Pancreas (tissue), 10 donors: ENCODE measurements around the gene RBM10. TPM values are rescaled to one million over a fixed set of nuclear protein-coding genes. Genes with fewer than 3 reads are reported as not detected.

ENCODE experiments used
- ATAC-seq, 4 donors: fragments of 200-7000 bp; cut with Tn5 transposase; one replicate each; pipeline versions ENCODE4 v1.8.0 to v1.9.1; 2020; ENCODE audit warnings: mild to moderate bottlenecking in 4 of 4, moderate library complexity in 4 of 4
- DNase-seq, 6 donors: peaks; one replicate each; pipeline ENCODE4 v3.0.0-alpha.2; 2020
- FAIRE-seq: peaks from 2 replicates; lab custom pipeline; 2012; peaks lifted over from hg19 to GRCh38; lab: Jason Lieb, UNC
- H3K27ac ChIP-seq, 4 donors: fragments of 200-600 bp; sonication (generic); 1 replicate in 3 of 4; 2 replicates in 1 of 4; pipeline versions ENCODE4 v1.5.0 to v1.8.0; 2020
- H3K27me3 ChIP-seq, 4 donors: fragments of 200-600 bp; one replicate each; pipeline ENCODE4 v1.8.0; 2021
- H3K36me3 ChIP-seq, 3 donors: fragments of 200-600 bp; sonication (generic) in 1 of 3; one replicate each; pipeline versions ENCODE4 v1.5.0 to v1.8.0; 2020 to 2021
- H3K4me1 ChIP-seq, 3 donors: fragments of 200-600 bp; one replicate each; pipeline ENCODE4 v1.8.0; 2021
- H3K4me3 ChIP-seq, 4 donors: fragments of 200-600 bp; sonication (generic) in 2 of 4; one replicate each; pipeline versions ENCODE4 v1.5.0 to v1.8.0; 2020 to 2021
- H3K9me3 ChIP-seq, 4 donors: fragments of 200-600 bp; one replicate each; pipeline ENCODE4 v1.8.0; 2021
- CTCF ChIP-seq, 4 donors: fragments of 200-600 bp; sonication (generic) in 3 of 4; IDR thresholded peaks; one replicate each; pipeline versions ENCODE4 v1.5.0 to v1.8.0; 2021; ENCODE audit warnings: antibody characterized with exemption in 4 of 4
- WGBS, 2 donors: extraction: QIAGEN DNeasy Blood & Tissue Kit; methylation state at CpG; one replicate each; pipeline ENCODE4 v1.1.7; 2013; 5-methylcytosine and 5-hydroxymethylcytosine counted together
- intact Hi-C, 3 donors: fragments of 100-400 bp; cut with DNase I; formaldehyde crosslinking; loops; one replicate each; pipeline versions ENCODE4 v1.11.1 to v1.14.2; 2022
- polyA plus RNA-seq, 2 donors: library from polyadenylated mRNA; stranded (reverse); fragments of 200-250 nt; gene quantifications; one replicate each; pipeline ENCODE4 v1.2.3, GENCODE V29; 2013
- total RNA-seq, 6 donors: library from RNA; stranded (reverse); fragmentation: NEBNext Ultra II Directional in 4 of 6; extraction: Animal tissue kit (Norgen Biotek cat#: 25700) in 4 of 6; gene quantifications; one replicate each; pipeline versions ENCODE4 v1.2.1 to v1.2.4, GENCODE V29; 2021 to 2023
- donor health status: healthy with polysubstance abuse.
- donor health status: DM: no; HTN: no; CAD: no; lungs with moderate emphysema.
- donor health status: DM: no; HTN: no; CAD: no.
- donor health status: control.
- donor health status: control.
- donor health status: Bipolar disorder and iron deficiency.
- donor health status: DM: yes; HTN: yes; CAD: no.
- donor health status: DM: no; HTN: no; CAD: no.
- donor health status: DM: no; HTN: no; CAD: no.
- donor health status: DM: yes; HTN: yes; CAD: no.

The RBM10 gene
- total and polyA plus RNA-seq, 8 donors, result 13.3 to 42.0 (median 21.3) TPM

GRCh38 chrX:47224266-47224895, 79.4 kb downstream of the RBM10 start:
- ATAC-seq, result no peak
- WGBS, 2 donors, result 89 to 94% methylated on average over 17 of the region's 17 CpGs
- Histone ChIP-seq H3K27ac (no peak overlapping the region), H3K4me1 (peaks cover 0 to 6% (median 0%) of the 10 kb centered on the region in 3 donors), H3K4me3 (no peak overlapping the region), H3K36me3 (peaks cover 0 to 35% (median 5%) of the 10 kb centered on the region in 3 donors), H3K9me3 (no peaks in the 10 kb centered on the region), H3K27me3 (no peaks in the 10 kb centered on the region)
- DNase-seq, result peak in 2 of 6 donors; percentile 35 to 51
- no peak for TF ChIP-seq CTCF (IDR thresholded peaks at IDR 0.05)
- intact Hi-C loops, result no loop called here
- no peak for FAIRE-seq

- H3K27me3 ChIP-seq, result no peaks in the 10 kb centered on the region
- FAIRE-seq (no peak), DNase-seq (peak in 2 of 6 donors; percentile 20 to 34), ATAC-seq (no peak)
- no peak overlapping the region for H3K27ac ChIP-seq
- no peaks in the 10 kb centered on the region for H3K9me3 ChIP-seq
- WGBS, 2 donors, result 93 to 98% methylated on average over 4 of the region's 4 CpGs
- peaks cover 0 to 6% (median 0%) of the 10 kb centered on the region in 3 donors for H3K4me1 ChIP-seq
- TF ChIP-seq CTCF (IDR thresholded peaks at IDR 0.05), result no peak
- no peak overlapping the region for H3K4me3 ChIP-seq
- intact Hi-C loops, result no loop called here
- peaks cover 0 to 35% (median 5%) of the 10 kb centered on the region in 3 donors for H3K36me3 ChIP-seq
These were observed 79.9 kb downstream of the RBM10 start for GRCh38 chrX:47224896-47225290.

GRCh38 chrX:47226071-47226470, 81.0 kb downstream of the RBM10 start:
- H3K27ac ChIP-seq, result no peak overlapping the region
- peaks cover 0 to 35% (median 5%) of the 10 kb centered on the region in 3 donors for H3K36me3 ChIP-seq
- intact Hi-C loops, result no loop called here
- H3K9me3 ChIP-seq, result no peaks in the 10 kb centered on the region
- H3K27me3 ChIP-seq, result no peaks in the 10 kb centered on the region
- FAIRE-seq, result no peak
- TF ChIP-seq CTCF (IDR thresholded peaks at IDR 0.05), result no peak
- ATAC-seq, result no peak
- WGBS, 2 donors, result 86 to 89% methylated on average over 6 of the region's 6 CpGs
- H3K4me1 ChIP-seq, result no peaks in the 10 kb centered on the region
- DNase-seq, result peak in 2 of 6 donors; percentile 53 to 57
- no peak overlapping the region for H3K4me3 ChIP-seq

GRCh38 chrX:47226531-47227333, 81.7 kb downstream of the RBM10 start:
- H3K27me3 ChIP-seq, result no peaks in the 10 kb centered on the region
- ATAC-seq (no peak), FAIRE-seq (no peak), DNase-seq (peak in 1 of 6 donors; percentile 46)
- peaks cover 0 to 35% (median 5%) of the 10 kb centered on the region in 3 donors for H3K36me3 ChIP-seq
- no peak overlapping the region for H3K27ac ChIP-seq
- WGBS, 2 donors, result 87 to 93% methylated on average over 19 of the region's 19 CpGs
- intact Hi-C loops, result no loop called here
- no peak overlapping the region for H3K4me3 ChIP-seq
- H3K4me1 ChIP-seq, result no peaks in the 10 kb centered on the region
- no peak for TF ChIP-seq CTCF (IDR thresholded peaks at IDR 0.05)
- H3K9me3 ChIP-seq, result no peaks in the 10 kb centered on the region

- Histone ChIP-seq H3K9me3 (no peaks in the 10 kb centered on the region), H3K36me3 (peaks cover 0 to 35% (median 5%) of the 10 kb centered on the region in 3 donors), H3K27ac (no peak overlapping the region), H3K4me3 (no peak overlapping the region), H3K27me3 (no peaks in the 10 kb centered on the region), H3K4me1 (no peaks in the 10 kb centered on the region)
- no peak for TF ChIP-seq CTCF (IDR thresholded peaks at IDR 0.05)
- ATAC-seq (no peak), FAIRE-seq (no peak), DNase-seq (no peak)
- intact Hi-C loops, result no loop called here
- 93 to 94% methylated on average over 9 of the region's 9 CpGs for WGBS, 2 donors
These were observed 82.2 kb downstream of the RBM10 start for GRCh38 chrX:47227334-47227583.
